GM13977 (cell line): ENCODE measurements around the gene RAB40B.

Experiments used
- DNase-seq: peaks from one replicate; pipeline ENCODE4 v3.0.0; 2012; ENCODE audit warnings: low spot score
- in situ Hi-C: fragments of 300-500 bp; cut with MboI; formaldehyde crosslinking; loops from one replicate; pipeline ENCODE4 v1.12.0; 2022; ENCODE audit warnings: low sequenced_read_pairs, low pct_unique_long_range_greater_than_20kb, mixed read lengths, inconsistent platforms; ENCODE audit not compliant: unreplicated experiment
- TF ChIP-seq, protein P1 (sequence below): IDR thresholded peaks from 2 replicates; pipeline ENCODE4 v1.5.1; 2012; ENCODE audit warnings: mild to moderate bottlenecking, control low read depth; ENCODE audit not compliant: insufficient read depth; ENCODE audit errors: extremely low read depth, missing control alignments

The RAB40B gene

GRCh38 chr17:82639628-82640027, 58.9 kb downstream of the RAB40B start:
- no peak for DNase-seq
- TF ChIP-seq, protein P1, sequence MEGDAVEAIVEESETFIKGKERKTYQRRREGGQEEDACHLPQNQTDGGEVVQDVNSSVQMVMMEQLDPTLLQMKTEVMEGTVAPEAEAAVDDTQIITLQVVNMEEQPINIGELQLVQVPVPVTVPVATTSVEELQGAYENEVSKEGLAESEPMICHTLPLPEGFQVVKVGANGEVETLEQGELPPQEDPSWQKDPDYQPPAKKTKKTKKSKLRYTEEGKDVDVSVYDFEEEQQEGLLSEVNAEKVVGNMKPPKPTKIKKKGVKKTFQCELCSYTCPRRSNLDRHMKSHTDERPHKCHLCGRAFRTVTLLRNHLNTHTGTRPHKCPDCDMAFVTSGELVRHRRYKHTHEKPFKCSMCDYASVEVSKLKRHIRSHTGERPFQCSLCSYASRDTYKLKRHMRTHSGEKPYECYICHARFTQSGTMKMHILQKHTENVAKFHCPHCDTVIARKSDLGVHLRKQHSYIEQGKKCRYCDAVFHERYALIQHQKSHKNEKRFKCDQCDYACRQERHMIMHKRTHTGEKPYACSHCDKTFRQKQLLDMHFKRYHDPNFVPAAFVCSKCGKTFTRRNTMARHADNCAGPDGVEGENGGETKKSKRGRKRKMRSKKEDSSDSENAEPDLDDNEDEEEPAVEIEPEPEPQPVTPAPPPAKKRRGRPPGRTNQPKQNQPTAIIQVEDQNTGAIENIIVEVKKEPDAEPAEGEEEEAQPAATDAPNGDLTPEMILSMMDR, result no peak
- in situ Hi-C loops, result no loop called here

DNA sequence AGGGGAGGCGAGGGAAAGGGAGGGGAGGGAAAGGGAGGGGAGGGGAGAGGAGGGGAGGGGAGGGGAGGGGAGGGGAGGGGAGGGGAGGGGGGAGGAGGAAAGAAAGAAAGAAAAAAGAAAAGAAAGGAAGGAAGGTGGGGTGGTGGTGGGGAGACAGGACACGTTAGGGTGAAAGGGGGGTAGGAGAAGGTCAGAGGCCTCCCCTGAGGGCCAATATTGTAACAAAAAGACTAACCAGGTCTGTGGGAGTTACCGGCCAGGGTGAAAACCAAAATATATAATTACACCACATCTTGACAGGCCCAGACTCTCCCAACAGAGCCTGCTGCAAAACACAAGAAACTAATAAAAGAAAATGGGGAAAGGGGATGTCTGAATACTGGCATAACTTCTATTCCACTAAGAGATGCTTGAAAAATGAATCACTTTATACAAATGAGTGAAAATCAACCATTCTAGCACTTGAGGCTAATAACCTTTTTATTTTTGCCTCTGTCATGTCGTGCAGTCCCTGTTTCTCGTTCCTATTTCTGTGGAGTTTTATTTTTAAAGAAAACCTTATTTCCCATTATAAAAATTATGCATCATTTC, 60.2 kb downstream of the RAB40B start:
- TF ChIP-seq, protein P1, result no peak
- in situ Hi-C loops, result no loop called here
- no peak for DNase-seq

DNA sequence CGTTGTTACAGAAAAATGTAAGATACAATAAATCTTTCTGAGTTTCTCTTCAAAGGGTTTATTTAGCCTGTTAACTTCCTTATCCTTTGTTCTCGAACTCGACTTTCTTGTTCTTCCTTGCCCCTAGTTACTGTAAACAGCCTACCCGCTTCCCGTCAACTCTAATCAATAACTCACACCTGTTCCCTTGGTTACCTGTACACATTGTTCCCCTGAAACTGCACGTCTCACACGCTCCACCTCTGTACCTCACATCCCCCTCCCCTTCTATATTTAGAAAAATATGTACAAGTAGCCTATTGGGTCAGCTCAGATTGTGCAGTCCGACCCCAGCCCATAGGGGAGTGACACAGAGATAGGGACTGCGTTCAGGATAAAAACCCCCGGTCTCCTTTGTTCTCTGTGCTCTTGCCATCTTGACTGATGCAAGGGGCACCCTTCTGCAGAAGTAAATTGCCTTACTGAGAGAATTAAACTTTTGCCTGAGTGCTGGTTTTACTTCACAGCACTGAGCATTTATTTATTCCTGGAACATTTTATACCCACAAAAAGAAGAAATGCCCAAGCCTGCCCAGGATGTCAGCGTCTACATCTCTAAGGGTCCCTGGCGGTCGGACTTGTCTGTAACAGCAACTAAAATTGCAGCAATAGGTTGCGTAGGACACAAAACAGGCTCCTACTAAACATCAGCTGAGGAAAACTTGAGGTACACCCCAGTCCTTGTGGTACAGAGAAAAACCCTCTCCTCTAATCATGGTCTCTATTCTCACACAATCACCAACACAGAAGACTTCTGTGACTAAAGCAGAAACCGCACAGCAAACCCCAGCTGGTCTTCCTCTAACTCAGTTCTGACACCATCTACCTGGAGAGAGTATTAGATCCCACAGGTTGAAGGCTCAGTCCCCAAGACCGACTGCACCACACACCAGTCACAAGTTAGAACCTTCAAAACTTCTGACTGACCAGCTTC, 61.6 kb downstream of the RAB40B start:
- DNase-seq, result no peak
- in situ Hi-C loops, result no loop called here
- TF ChIP-seq, protein P1, result no peak

GRCh38 chr17:82633343-82633742, 65.2 kb downstream of the RAB40B start:
- TF ChIP-seq, protein P1, result no peak
- in situ Hi-C loops, result no loop called here
- DNase-seq, result no peak

GRCh38 chr17:82632451-82632850, 66.0 kb downstream of the RAB40B start:
- TF ChIP-seq, protein P1, result no peak
- in situ Hi-C loops, result no loop called here
- DNase-seq, result no peak

GRCh38 chr17:82631544-82631943, 67.0 kb downstream of the RAB40B start:
- no peak for DNase-seq
- TF ChIP-seq, protein P1, result no peak
- in situ Hi-C loops, result no loop called here
